B cell (primary cell): Measurements from ENCODE around the gene ZFPM1. TPM values are rescaled to one million over a fixed set of nuclear protein-coding genes. Genes with fewer than 3 reads are reported as not detected.

Experiments
- ATAC-seq: fragments of 200-7000 bp; cut with Tn5 transposase; one replicate; pipeline ENCODE4 v1.10.0; 2021; ENCODE audit warnings: low read depth, mild to moderate bottlenecking, moderate number of reproducible peaks, moderate library complexity
- CTCF ChIA-PET: fragments of 350-600 bp; sonication (Branson Sonifier 250); formaldehyde crosslinking; loops from one replicate; lab custom pipeline; 2021; ENCODE audit warnings: antibody characterized with exemption, inconsistent platforms; lab: Charles Lee
- POLR2A ChIA-PET: fragments of 350-600 bp; sonication (Branson Sonifier 250); formaldehyde crosslinking; loops from one replicate; lab custom pipeline; 2021; ENCODE audit warnings: antibody characterized with exemption; lab: Charles Lee
- DNase-seq: peaks from one replicate; pipeline ENCODE4 v3.0.0; 2013
- H2AFZ ChIP-seq: 2 replicates; pipeline ENCODE4 v1.6.1; 2012; ENCODE audit warnings: mild to moderate bottlenecking, low read depth, low read length; ENCODE audit not compliant: insufficient read depth, poor library complexity, severe bottlenecking
- H3K27ac ChIP-seq, 2 donors: 1 replicate in 1 of 2; 2 replicates in 1 of 2; pipeline ENCODE4 v1.5.1; 2012 to 2013; ENCODE audit warnings: low read length in 2 of 2, mild to moderate bottlenecking in 2 of 2, moderate library complexity in 1 of 2
- H3K27me3 ChIP-seq, 4 experiments: fragments of 200-600 bp in 1 of 4; sonication (generic) in 1 of 4; replicated peaks in 1 of 4; 1 replicate in 2 of 4; 2 replicates in 2 of 4; pipeline versions ENCODE4 v1.6.1 to v1.7.0; 2013 to 2016; ENCODE audit warnings: low read length in 3 of 4, mild to moderate bottlenecking in 2 of 4, mixed read lengths in 1 of 4, moderate library complexity in 1 of 4; ENCODE audit not compliant: insufficient read depth in 4 of 4, control insufficient read depth in 3 of 4; ENCODE audit errors: control extremely low read depth in 1 of 4
- H3K36me3 ChIP-seq, 2 experiments: replicated peaks in 1 of 2; 1 replicate in 1 of 2; 2 replicates in 1 of 2; pipeline versions ENCODE4 v1.6.1 to v1.7.1; 2013; ENCODE audit warnings: low read length in 1 of 2; ENCODE audit not compliant: insufficient read depth in 2 of 2, control insufficient read depth in 1 of 2; ENCODE audit errors: control extremely low read depth in 1 of 2, extremely low read depth in 1 of 2
- H3K4me1 ChIP-seq, 2 donors: fragments of 200-600 bp in 1 of 2; sonication (generic) in 1 of 2; 1 replicate in 1 of 2; 2 replicates in 1 of 2; pipeline versions ENCODE4 v1.5.1 to v1.6.1; 2013 to 2017; ENCODE audit warnings: low read length in 2 of 2; ENCODE audit not compliant: control insufficient read depth in 2 of 2, insufficient read depth in 2 of 2
- H3K4me2 ChIP-seq: replicated peaks from 2 replicates; pipeline ENCODE3; 2012; ENCODE audit warnings: mild to moderate bottlenecking, low read depth, low read length; ENCODE audit not compliant: poor library complexity, severe bottlenecking
- H3K4me3 ChIP-seq, 5 experiments: fragments of 200-600 bp in 1 of 5; sonication (generic) in 1 of 5; 1 replicate in 3 of 5; 2 replicates in 2 of 5; pipeline versions ENCODE4 v1.5.1 to v1.7.0; 2011 to 2016; ENCODE audit warnings: low read length in 4 of 5, mild to moderate bottlenecking in 4 of 5, low read depth in 2 of 5, control low read depth in 1 of 5, moderate library complexity in 1 of 5; ENCODE audit not compliant: insufficient read depth in 1 of 5; ENCODE audit errors: control extremely low read depth in 1 of 5, extremely low read depth in 1 of 5
- H3K79me2 ChIP-seq: fragments of 200-600 bp; sonication (generic); one replicate; pipeline ENCODE4 v1.6.0; 2016; ENCODE audit warnings: low read length; ENCODE audit not compliant: control insufficient read depth, insufficient read depth
- H3K9ac ChIP-seq: fragments of 200-600 bp; sonication (generic); 2 replicates; pipeline ENCODE4 v1.6.1; 2017; ENCODE audit warnings: mild to moderate bottlenecking, low read length, moderate library complexity
- H3K9me3 ChIP-seq, 3 donors: one replicate each; pipeline versions ENCODE4 v1.6.1 to v1.7.1; 2013; ENCODE audit warnings: low read length in 2 of 3; ENCODE audit not compliant: control insufficient read depth in 2 of 3, insufficient read depth in 1 of 3; ENCODE audit errors: control extremely low read depth in 1 of 3
- H4K20me1 ChIP-seq: 2 replicates; pipeline ENCODE4 v1.6.0; 2012; ENCODE audit warnings: mild to moderate bottlenecking, low read length; ENCODE audit not compliant: insufficient read depth, control insufficient read depth, poor library complexity, severe bottlenecking
- H3K27ac Mint-ChIP-seq: one replicate; pipeline ENCODE4 v1.8.0; 2021; ENCODE audit warnings: mixed read lengths
- H3K27me3 Mint-ChIP-seq: one replicate; pipeline ENCODE4 v1.8.0; 2021; ENCODE audit warnings: mixed read lengths
- H3K4me1 Mint-ChIP-seq: one replicate; pipeline ENCODE4 v1.8.0; 2021; ENCODE audit warnings: mixed read lengths
- H3K4me3 Mint-ChIP-seq: one replicate; pipeline ENCODE4 v1.8.0; 2021; ENCODE audit warnings: mixed read lengths
- H3K9me3 Mint-ChIP-seq: one replicate; pipeline ENCODE4 v1.8.0; 2022; ENCODE audit warnings: mixed read lengths; ENCODE audit not compliant: insufficient read depth
- EZH2 ChIP-seq: IDR thresholded peaks from 2 replicates; pipeline ENCODE4 v1.6.1; 2012; ENCODE audit warnings: borderline replicate concordance, low read depth, mild to moderate bottlenecking, moderate library complexity, low read length; ENCODE audit not compliant: insufficient read depth, poor library complexity, severe bottlenecking
- WGBS: methylation state at CpG from one replicate; pipeline ENCODE4 v1.1.5; 2013; ENCODE audit warnings: missing lambda C conversion rate; ENCODE audit not compliant: insufficient coverage; 5-methylcytosine and 5-hydroxymethylcytosine counted together
- intact Hi-C: fragments of 100-400 bp; cut with micrococcal nuclease; formaldehyde crosslinking; loops from one replicate; pipeline ENCODE4 v1.10.0; 2022
- polyA plus RNA-seq: library from polyadenylated mRNA; depleted of rRNA; stranded (reverse); fragments of >200 nt; gene quantifications from 2 replicates; pipeline ENCODE4 v1.2.3, GENCODE V29; 2012
- total RNA-seq, 2 donors: library from RNA; stranded (reverse); fragments of 120-200 nt in 1 of 2; gene quantifications; 1 replicate in 1 of 2; 2 replicates in 1 of 2; pipeline versions ENCODE4 v1.2.3 to v1.2.4, GENCODE V29; 2013 to 2022
- TF ChIP-seq, protein P1 (sequence below): fragments of 200-600 bp; IDR thresholded peaks from one replicate; pipeline ENCODE4 v1.8.0; 2022; ENCODE audit warnings: antibody characterized with exemption, mild to moderate bottlenecking

Gene ZFPM1
- total and polyA plus RNA-seq, 2 donors (not counting 1 experiment from before 2014, with no cell fraction given) = 4.3 to 34.6 TPM

DNA sequence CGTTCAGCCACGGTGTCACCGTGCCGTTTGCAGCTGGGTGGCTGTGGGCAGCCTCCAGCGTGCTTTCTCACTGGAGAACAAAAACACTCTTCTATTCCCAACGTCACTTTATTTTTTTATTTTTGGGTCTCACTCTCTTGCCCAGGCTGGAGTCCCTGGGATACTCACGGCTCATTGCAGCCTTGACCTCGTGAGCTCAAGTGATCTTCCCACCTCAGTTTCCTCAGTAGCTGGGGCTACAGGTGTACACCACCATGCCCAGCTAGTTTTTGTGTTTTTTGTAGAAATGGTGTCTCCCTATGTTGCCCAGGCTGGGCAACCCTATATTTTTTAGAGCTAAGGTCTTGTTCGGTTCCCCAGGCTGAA lies 82.8 kb downstream of the ZFPM1 start:
- intact Hi-C loops = no loop called here
- Histone ChIP-seq H2AFZ (no peak overlapping the region), H3K4me3 (no peak overlapping the region), H3K79me2 (peaks cover 10% of the 10 kb centered on the region), H3K27ac (no peak overlapping the region), H4K20me1 (peaks cover 11% of the 10 kb centered on the region), H3K27me3 (peaks cover 0 to 22% (median 7%) of the 10 kb centered on the region in 4 experiments), H3K36me3 (peaks cover 0 to 2% of the 10 kb centered on the region in 2 experiments), H3K4me2 (no peak overlapping the region), H3K4me1 (peaks cover 8 to 11% of the 10 kb centered on the region in 2 donors), H3K9ac (no peak overlapping the region), H3K9me3 (peaks cover 0 to 6% (median 0%) of the 10 kb centered on the region in 3 donors)
- Mint-ChIP-seq H3K27ac (peak overlapping the region; percentile 80), H3K4me1 (peaks cover 10% of the 10 kb centered on the region), H3K9me3 (no peaks in the 10 kb centered on the region), H3K4me3 (peak overlapping the region; percentile 82), H3K27me3 (peaks cover 3% of the 10 kb centered on the region)
- WGBS = 96% methylated on average over 7 of the region's 9 CpGs
- DNase-seq (no peak), ATAC-seq (no peak)
- ChIA-PET POLR2A (no interaction called here), CTCF (interaction anchor here (0.9 to 1.1 kb wide), 2 partner anchors 84 to 211 kb away, joined by 3 read pairs; no protein-coding TSS in a partner anchor)
- no peak for TF ChIP-seq EZH2
- TF ChIP-seq, protein P1, sequence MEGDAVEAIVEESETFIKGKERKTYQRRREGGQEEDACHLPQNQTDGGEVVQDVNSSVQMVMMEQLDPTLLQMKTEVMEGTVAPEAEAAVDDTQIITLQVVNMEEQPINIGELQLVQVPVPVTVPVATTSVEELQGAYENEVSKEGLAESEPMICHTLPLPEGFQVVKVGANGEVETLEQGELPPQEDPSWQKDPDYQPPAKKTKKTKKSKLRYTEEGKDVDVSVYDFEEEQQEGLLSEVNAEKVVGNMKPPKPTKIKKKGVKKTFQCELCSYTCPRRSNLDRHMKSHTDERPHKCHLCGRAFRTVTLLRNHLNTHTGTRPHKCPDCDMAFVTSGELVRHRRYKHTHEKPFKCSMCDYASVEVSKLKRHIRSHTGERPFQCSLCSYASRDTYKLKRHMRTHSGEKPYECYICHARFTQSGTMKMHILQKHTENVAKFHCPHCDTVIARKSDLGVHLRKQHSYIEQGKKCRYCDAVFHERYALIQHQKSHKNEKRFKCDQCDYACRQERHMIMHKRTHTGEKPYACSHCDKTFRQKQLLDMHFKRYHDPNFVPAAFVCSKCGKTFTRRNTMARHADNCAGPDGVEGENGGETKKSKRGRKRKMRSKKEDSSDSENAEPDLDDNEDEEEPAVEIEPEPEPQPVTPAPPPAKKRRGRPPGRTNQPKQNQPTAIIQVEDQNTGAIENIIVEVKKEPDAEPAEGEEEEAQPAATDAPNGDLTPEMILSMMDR = no peak

DNA sequence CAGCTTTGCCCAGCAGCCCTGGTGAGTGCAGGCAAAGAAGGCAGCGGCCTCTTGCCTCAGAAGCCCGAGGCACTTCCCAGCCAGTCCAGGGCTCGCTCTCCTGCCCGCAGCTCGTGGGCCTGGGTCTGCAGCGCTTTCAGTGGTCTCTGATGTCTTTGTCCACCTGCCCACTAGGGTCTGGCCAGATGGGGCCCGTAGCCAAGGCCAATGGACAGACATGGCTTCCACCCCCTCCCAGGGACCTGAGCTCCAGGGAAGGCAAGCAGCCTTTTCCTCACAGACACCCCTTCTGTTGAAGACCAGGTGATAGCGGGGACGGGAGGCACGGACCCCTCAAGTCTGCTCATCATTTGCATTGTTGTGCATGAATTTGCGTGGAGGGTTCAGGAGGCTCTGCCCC lies 83.4 kb downstream of the ZFPM1 start:
- H3K4me2 ChIP-seq = no peak overlapping the region
- H3K4me3 ChIP-seq = no peak overlapping the region
- no peak overlapping the region for H3K9ac ChIP-seq
- peaks cover 8 to 11% of the 10 kb centered on the region in 2 donors for H3K4me1 ChIP-seq
- ChIA-PET POLR2A (no interaction called here), CTCF (interaction anchor here (0.9 to 1.1 kb wide), 2 partner anchors 84 to 211 kb away, joined by 3 read pairs; no protein-coding TSS in a partner anchor)
- peaks cover 0 to 8% (median 0%) of the 10 kb centered on the region in 3 donors for H3K9me3 ChIP-seq
- H4K20me1 ChIP-seq = peaks cover 11% of the 10 kb centered on the region
- H3K36me3 ChIP-seq = peaks cover 0 to 2% of the 10 kb centered on the region in 2 experiments
- H3K27ac ChIP-seq = no peak overlapping the region
- WGBS = 92% methylated on average over 11 of the region's 11 CpGs
- ATAC-seq (no peak), DNase-seq (no peak)
- intact Hi-C loops = no loop called here
- no peak overlapping the region for H2AFZ ChIP-seq
- Mint-ChIP-seq H3K27me3 (peaks cover 3% of the 10 kb centered on the region), H3K27ac (no peak overlapping the region), H3K9me3 (no peaks in the 10 kb centered on the region), H3K4me3 (peak overlapping the region; percentile 29), H3K4me1 (peaks cover 10% of the 10 kb centered on the region)
- TF ChIP-seq, protein P1 = no peak
- TF ChIP-seq EZH2 = no peak
- H3K27me3 ChIP-seq = peaks cover 0 to 27% (median 7%) of the 10 kb centered on the region in 4 experiments
- peaks cover 10% of the 10 kb centered on the region for H3K79me2 ChIP-seq
